HL-60 (cell line): ENCODE results near the gene ALG12.

ENCODE experiments used
- POLR2AphosphoS5 ChIP-seq: IDR thresholded peaks from 2 replicates; pipeline ENCODE4 v1.6.1; 2012; ENCODE audit warnings: low read depth
- TF ChIP-seq, protein P1 (sequence below): IDR thresholded peaks from one replicate; pipeline ENCODE4 v1.5.1; 2011; ENCODE audit warnings: low read length, control low read depth, inconsistent platforms; ENCODE audit not compliant: insufficient read depth
- TF ChIP-seq, protein P2 (sequence below): IDR thresholded peaks from 2 replicates; pipeline ENCODE4 v1.6.1; 2012; ENCODE audit warnings: low read depth; ENCODE audit not compliant: insufficient replicate concordance

DNA sequence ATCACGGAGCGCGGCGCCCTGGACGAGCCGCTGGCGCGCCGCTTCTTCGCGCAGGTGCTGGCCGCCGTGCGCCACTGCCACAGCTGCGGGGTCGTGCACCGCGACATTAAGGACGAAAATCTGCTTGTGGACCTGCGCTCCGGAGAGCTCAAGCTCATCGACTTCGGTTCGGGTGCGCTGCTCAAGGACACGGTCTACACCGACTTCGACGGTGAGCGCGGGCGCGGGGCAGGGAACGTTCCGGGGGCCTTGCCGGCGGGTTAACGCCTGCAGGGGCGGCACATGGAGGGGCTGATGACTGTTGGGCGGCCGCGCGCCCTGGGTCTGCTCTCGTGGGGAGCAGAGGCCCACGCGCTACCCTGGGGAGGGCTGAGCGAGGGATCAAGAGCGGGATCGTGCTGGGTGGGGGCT, 43.4 kb upstream of the ALG12 start:
- TF ChIP-seq, protein P1, sequence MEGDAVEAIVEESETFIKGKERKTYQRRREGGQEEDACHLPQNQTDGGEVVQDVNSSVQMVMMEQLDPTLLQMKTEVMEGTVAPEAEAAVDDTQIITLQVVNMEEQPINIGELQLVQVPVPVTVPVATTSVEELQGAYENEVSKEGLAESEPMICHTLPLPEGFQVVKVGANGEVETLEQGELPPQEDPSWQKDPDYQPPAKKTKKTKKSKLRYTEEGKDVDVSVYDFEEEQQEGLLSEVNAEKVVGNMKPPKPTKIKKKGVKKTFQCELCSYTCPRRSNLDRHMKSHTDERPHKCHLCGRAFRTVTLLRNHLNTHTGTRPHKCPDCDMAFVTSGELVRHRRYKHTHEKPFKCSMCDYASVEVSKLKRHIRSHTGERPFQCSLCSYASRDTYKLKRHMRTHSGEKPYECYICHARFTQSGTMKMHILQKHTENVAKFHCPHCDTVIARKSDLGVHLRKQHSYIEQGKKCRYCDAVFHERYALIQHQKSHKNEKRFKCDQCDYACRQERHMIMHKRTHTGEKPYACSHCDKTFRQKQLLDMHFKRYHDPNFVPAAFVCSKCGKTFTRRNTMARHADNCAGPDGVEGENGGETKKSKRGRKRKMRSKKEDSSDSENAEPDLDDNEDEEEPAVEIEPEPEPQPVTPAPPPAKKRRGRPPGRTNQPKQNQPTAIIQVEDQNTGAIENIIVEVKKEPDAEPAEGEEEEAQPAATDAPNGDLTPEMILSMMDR: no peak
- TF ChIP-seq POLR2AphosphoS5: no peak
- TF ChIP-seq, protein P2, sequence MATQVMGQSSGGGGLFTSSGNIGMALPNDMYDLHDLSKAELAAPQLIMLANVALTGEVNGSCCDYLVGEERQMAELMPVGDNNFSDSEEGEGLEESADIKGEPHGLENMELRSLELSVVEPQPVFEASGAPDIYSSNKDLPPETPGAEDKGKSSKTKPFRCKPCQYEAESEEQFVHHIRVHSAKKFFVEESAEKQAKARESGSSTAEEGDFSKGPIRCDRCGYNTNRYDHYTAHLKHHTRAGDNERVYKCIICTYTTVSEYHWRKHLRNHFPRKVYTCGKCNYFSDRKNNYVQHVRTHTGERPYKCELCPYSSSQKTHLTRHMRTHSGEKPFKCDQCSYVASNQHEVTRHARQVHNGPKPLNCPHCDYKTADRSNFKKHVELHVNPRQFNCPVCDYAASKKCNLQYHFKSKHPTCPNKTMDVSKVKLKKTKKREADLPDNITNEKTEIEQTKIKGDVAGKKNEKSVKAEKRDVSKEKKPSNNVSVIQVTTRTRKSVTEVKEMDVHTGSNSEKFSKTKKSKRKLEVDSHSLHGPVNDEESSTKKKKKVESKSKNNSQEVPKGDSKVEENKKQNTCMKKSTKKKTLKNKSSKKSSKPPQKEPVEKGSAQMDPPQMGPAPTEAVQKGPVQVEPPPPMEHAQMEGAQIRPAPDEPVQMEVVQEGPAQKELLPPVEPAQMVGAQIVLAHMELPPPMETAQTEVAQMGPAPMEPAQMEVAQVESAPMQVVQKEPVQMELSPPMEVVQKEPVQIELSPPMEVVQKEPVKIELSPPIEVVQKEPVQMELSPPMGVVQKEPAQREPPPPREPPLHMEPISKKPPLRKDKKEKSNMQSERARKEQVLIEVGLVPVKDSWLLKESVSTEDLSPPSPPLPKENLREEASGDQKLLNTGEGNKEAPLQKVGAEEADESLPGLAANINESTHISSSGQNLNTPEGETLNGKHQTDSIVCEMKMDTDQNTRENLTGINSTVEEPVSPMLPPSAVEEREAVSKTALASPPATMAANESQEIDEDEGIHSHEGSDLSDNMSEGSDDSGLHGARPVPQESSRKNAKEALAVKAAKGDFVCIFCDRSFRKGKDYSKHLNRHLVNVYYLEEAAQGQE: no peak
